ENCODE data around the gene CDON. TPM values are rescaled to one million over a fixed set of nuclear protein-coding genes. Genes with fewer than 3 reads are reported as not detected.

Gene CDON
- total RNA-seq, 1 donor from 2014 or later = 19.9 TPM

- peaks cover 20% of the 10 kb centered on the region for H3K36me3 Mint-ChIP-seq (ENCODE audit: low read depth)
- peak overlapping the region; percentile 70 for H3K27ac Mint-ChIP-seq (ENCODE audit: unreplicated experiment)
- DNase-seq (ENCODE audit: low spot score) = no peak
- peaks cover 9% of the 10 kb centered on the region for H3K4me1 Mint-ChIP-seq (ENCODE audit: low read depth)
- no peaks in the 10 kb centered on the region for H3K9me3 Mint-ChIP-seq (ENCODE audit: low read depth)
- no peak for TF ChIP-seq CTCF (IDR thresholded peaks at IDR 0.05)
- no peaks in the 10 kb centered on the region for H3K27me3 Mint-ChIP-seq (ENCODE audit: low read depth)
- H3K4me3 Mint-ChIP-seq (ENCODE audit: unreplicated experiment) = no peak overlapping the region
These were observed 106.1 kb downstream of the CDON start for GRCh38 chr11:125956391-125957134.

GRCh38 chr11:125955856-125956255, 106.8 kb downstream of the CDON start:
- H3K9me3 Mint-ChIP-seq (ENCODE audit: low read depth) = no peaks in the 10 kb centered on the region
- TF ChIP-seq CTCF (IDR thresholded peaks at IDR 0.05) = no peak

GRCh38 chr11:125954945-125955640, 107.6 kb downstream of the CDON start:
- H3K27ac Mint-ChIP-seq (ENCODE audit: unreplicated experiment) = no peak overlapping the region
- no peak for TF ChIP-seq CTCF (IDR thresholded peaks at IDR 0.05)
- no peaks in the 10 kb centered on the region for H3K9me3 Mint-ChIP-seq (ENCODE audit: low read depth)
- no peak overlapping the region for H3K4me3 Mint-ChIP-seq (ENCODE audit: unreplicated experiment)
- no peak for DNase-seq (ENCODE audit: low spot score)
- H3K27me3 Mint-ChIP-seq (ENCODE audit: low read depth) = peaks cover 2% of the 10 kb centered on the region
- peaks cover 14% of the 10 kb centered on the region for H3K36me3 Mint-ChIP-seq (ENCODE audit: low read depth)
- peaks cover 9% of the 10 kb centered on the region for H3K4me1 Mint-ChIP-seq (ENCODE audit: low read depth)

More at GRCh38 chr11:125955856-125956255, 106.8 kb downstream of the CDON start:
- Mint-ChIP-seq H3K4me3 (ENCODE audit: unreplicated experiment) (no peak overlapping the region), H3K4me1 (ENCODE audit: low read depth) (peaks cover 9% of the 10 kb centered on the region), H3K27ac (ENCODE audit: unreplicated experiment) (no peak overlapping the region), H3K27me3 (ENCODE audit: low read depth) (peaks cover 2% of the 10 kb centered on the region), H3K36me3 (ENCODE audit: low read depth) (peaks cover 16% of the 10 kb centered on the region)
- no peak for DNase-seq (ENCODE audit: low spot score)

GRCh38 chr11:125954123-125954944, 108.3 kb downstream of the CDON start:
- H3K4me3 Mint-ChIP-seq (ENCODE audit: unreplicated experiment) = no peak overlapping the region
- H3K36me3 Mint-ChIP-seq (ENCODE audit: low read depth) = peaks cover 14% of the 10 kb centered on the region
- H3K27me3 Mint-ChIP-seq (ENCODE audit: low read depth) = peaks cover 2% of the 10 kb centered on the region
- DNase-seq (ENCODE audit: low spot score) = no peak
- peaks cover 9% of the 10 kb centered on the region for H3K4me1 Mint-ChIP-seq (ENCODE audit: low read depth)
- TF ChIP-seq CTCF (IDR thresholded peaks at IDR 0.05) = no peak
- H3K27ac Mint-ChIP-seq (ENCODE audit: unreplicated experiment) = no peak overlapping the region
- H3K9me3 Mint-ChIP-seq (ENCODE audit: low read depth) = no peaks in the 10 kb centered on the region

GRCh38 chr11:125953401-125953935, 109.2 kb downstream of the CDON start:
- no peak for TF ChIP-seq CTCF (IDR thresholded peaks at IDR 0.05)
- no peaks in the 10 kb centered on the region for H3K9me3 Mint-ChIP-seq (ENCODE audit: low read depth)
- DNase-seq (ENCODE audit: low spot score) = no peak
- H3K4me3 Mint-ChIP-seq (ENCODE audit: unreplicated experiment) = no peak overlapping the region
- H3K36me3 Mint-ChIP-seq (ENCODE audit: low read depth) = peaks cover 14% of the 10 kb centered on the region
- no peak overlapping the region for H3K27ac Mint-ChIP-seq (ENCODE audit: unreplicated experiment)
- H3K4me1 Mint-ChIP-seq (ENCODE audit: low read depth) = peaks cover 9% of the 10 kb centered on the region
- H3K27me3 Mint-ChIP-seq (ENCODE audit: low read depth) = peaks cover 2% of the 10 kb centered on the region
